OCI-LY1 (cell line): ENCODE results near the gene QRSL1.

ENCODE experiments used
- H2AFZ ChIP-seq: fragments of 200-600 bp; sonication (generic), shearing (Covaris generic); 2 replicates; pipeline ENCODE4 v1.6.0; 2014; ENCODE audit warnings: antibody characterized with exemption, mild to moderate bottlenecking, low read length
- H3F3A ChIP-seq: fragments of 200-600 bp; sonication (generic), shearing (Covaris generic); 2 replicates; pipeline ENCODE4 v1.6.0; 2014; ENCODE audit warnings: mild to moderate bottlenecking, antibody characterized with exemption, low read length, moderate library complexity; ENCODE audit not compliant: insufficient read depth
- H3K27ac ChIP-seq: fragments of 200-600 bp; sonication (generic); 2 replicates; pipeline ENCODE4 v1.5.1; 2014; ENCODE audit warnings: low read length, mixed run types, mild to moderate bottlenecking, low read depth; ENCODE audit not compliant: poor library complexity, severe bottlenecking
- H3K27me3 ChIP-seq: fragments of 200-600 bp; sonication (generic); 2 replicates; pipeline ENCODE4 v1.6.0; 2014; ENCODE audit warnings: antibody characterized with exemption, mild to moderate bottlenecking, low read length, moderate library complexity; ENCODE audit not compliant: insufficient read depth
- H3K36me3 ChIP-seq: fragments of 200-600 bp; sonication (generic); 2 replicates; pipeline ENCODE4 v1.6.1; 2014; ENCODE audit warnings: mild to moderate bottlenecking, antibody characterized with exemption, low read length, moderate library complexity, mixed read lengths; ENCODE audit not compliant: insufficient read depth
- H3K4me1 ChIP-seq: fragments of 200-600 bp; sonication (generic); 2 replicates; pipeline ENCODE4 v1.5.1; 2014; ENCODE audit warnings: mild to moderate bottlenecking, low read length, moderate library complexity; ENCODE audit not compliant: insufficient read depth, severe bottlenecking
- H3K4me2 ChIP-seq: fragments of 200-600 bp; sonication (generic), shearing (Covaris generic); 2 replicates; pipeline ENCODE4 v1.6.1; 2014; ENCODE audit warnings: low read length
- H3K4me3 ChIP-seq: fragments of 200-600 bp; sonication (generic); 2 replicates; pipeline ENCODE4 v1.5.1; 2014; ENCODE audit warnings: low read length, low read depth, mild to moderate bottlenecking, mixed read lengths; ENCODE audit not compliant: poor library complexity, severe bottlenecking
- H3K79me2 ChIP-seq: fragments of 200-600 bp; shearing (Covaris generic); 2 replicates; pipeline ENCODE4 v1.6.1; 2016; ENCODE audit warnings: mixed run types, low read length, mixed read lengths; ENCODE audit not compliant: insufficient read depth
- H3K9ac ChIP-seq: fragments of 200-600 bp; sonication (generic), shearing (Covaris generic); 2 replicates; pipeline ENCODE4 v1.6.1; 2014; ENCODE audit warnings: mild to moderate bottlenecking, low read length, mixed read lengths
- H3K9me2 ChIP-seq: fragments of 200-600 bp; sonication (generic), shearing (Covaris generic); 2 replicates; pipeline ENCODE4 v1.6.1; 2014; ENCODE audit warnings: low read depth, mild to moderate bottlenecking, low read length, mixed read lengths
- H3K9me3 ChIP-seq: fragments of 200-600 bp; shearing (Covaris generic); 2 replicates; pipeline ENCODE4 v1.6.1; 2014; ENCODE audit warnings: low read length, mixed read lengths
- H4K20me1 ChIP-seq: fragments of 200-600 bp; sonication (generic), shearing (Covaris generic); 2 replicates; pipeline ENCODE4 v1.6.0; 2016; ENCODE audit warnings: mild to moderate bottlenecking, low read length; ENCODE audit not compliant: insufficient read depth
- CTCF ChIP-seq: fragments of 200-600 bp; sonication (generic), shearing (Covaris generic); IDR thresholded peaks from 2 replicates; pipeline ENCODE4 v1.5.1; 2017; ENCODE audit warnings: mild to moderate bottlenecking, antibody characterized with exemption, low read length, moderate library complexity, mixed read lengths
- EZH2 ChIP-seq: fragments of 200-600 bp; sonication (generic), shearing (Covaris generic); IDR thresholded peaks from 2 replicates; pipeline ENCODE4 v1.8.0; 2017; ENCODE audit warnings: borderline replicate concordance, mixed run types, mild to moderate bottlenecking, antibody characterized with exemption, low read length, moderate library complexity, mixed read lengths

QRSL1 gene

GRCh38 chr6:106685833-106686232 lies 56.5 kb downstream of the QRSL1 start:
- no peaks in the 10 kb centered on the region for H3K9me3 ChIP-seq
- no peak overlapping the region for H3K4me3 ChIP-seq
- H3K9me2 ChIP-seq = no peaks in the 10 kb centered on the region
- peaks cover 59% of the 10 kb centered on the region for H3K4me1 ChIP-seq
- H3K4me2 ChIP-seq = no peak overlapping the region
- H3K36me3 ChIP-seq = no peaks in the 10 kb centered on the region
- no peaks in the 10 kb centered on the region for H3K27me3 ChIP-seq
- H2AFZ ChIP-seq = no peak overlapping the region
- H3F3A ChIP-seq = no peaks in the 10 kb centered on the region
- peak overlapping the region; percentile 54 for H3K27ac ChIP-seq
- no peaks in the 10 kb centered on the region for H3K79me2 ChIP-seq
- TF ChIP-seq CTCF = no peak
- no peak for TF ChIP-seq EZH2
- no peak overlapping the region for H3K9ac ChIP-seq
- no peaks in the 10 kb centered on the region for H4K20me1 ChIP-seq

- TF ChIP-seq EZH2 (no peak), CTCF (peak; percentile 46; the same call in 1 of the 2 replicates)
- Histone ChIP-seq H3K27ac (peak overlapping the region; percentile 72), H3K4me2 (peak overlapping the region; percentile 53), H3K27me3 (no peaks in the 10 kb centered on the region), H3F3A (no peaks in the 10 kb centered on the region), H3K9ac (peak overlapping the region; percentile 64), H3K79me2 (no peaks in the 10 kb centered on the region), H3K4me1 (peaks cover 75% of the 10 kb centered on the region), H4K20me1 (no peaks in the 10 kb centered on the region), H2AFZ (peak overlapping the region; percentile 71; the same call in 1 of the 2 replicates), H3K36me3 (no peaks in the 10 kb centered on the region), H3K4me3 (no peak overlapping the region), H3K9me3 (no peaks in the 10 kb centered on the region), H3K9me2 (no peaks in the 10 kb centered on the region)
Observed at GRCh38 chr6:106688177-106688951, 59.0 kb downstream of the QRSL1 start.

GRCh38 chr6:106692112-106692818 lies 62.9 kb downstream of the QRSL1 start:
- Histone ChIP-seq H3K79me2 (no peaks in the 10 kb centered on the region), H3K9me2 (no peaks in the 10 kb centered on the region), H4K20me1 (no peaks in the 10 kb centered on the region), H3K36me3 (no peaks in the 10 kb centered on the region), H3K9me3 (no peaks in the 10 kb centered on the region), H3K27ac (peak overlapping the region; percentile 98), H3K9ac (peak overlapping the region; percentile 74), H3K4me2 (peak overlapping the region; percentile 59), H3F3A (no peaks in the 10 kb centered on the region), H3K4me1 (peaks cover 88% of the 10 kb centered on the region), H2AFZ (peak overlapping the region; percentile 36; the same call in 1 of the 2 replicates), H3K4me3 (no peak overlapping the region), H3K27me3 (no peaks in the 10 kb centered on the region)
- TF ChIP-seq EZH2 (no peak), CTCF (no peak)
